LNCAP (cell line): ENCODE data around the gene TAF5L.

Experiments used
- TF ChIP-seq, protein P1 (sequence below): fragments of 450-650 bp; IDR thresholded peaks from 2 replicates; pipeline ENCODE4 v1.5.1; 2017; ENCODE audit warnings: mild to moderate bottlenecking

The TAF5L gene

DNA sequence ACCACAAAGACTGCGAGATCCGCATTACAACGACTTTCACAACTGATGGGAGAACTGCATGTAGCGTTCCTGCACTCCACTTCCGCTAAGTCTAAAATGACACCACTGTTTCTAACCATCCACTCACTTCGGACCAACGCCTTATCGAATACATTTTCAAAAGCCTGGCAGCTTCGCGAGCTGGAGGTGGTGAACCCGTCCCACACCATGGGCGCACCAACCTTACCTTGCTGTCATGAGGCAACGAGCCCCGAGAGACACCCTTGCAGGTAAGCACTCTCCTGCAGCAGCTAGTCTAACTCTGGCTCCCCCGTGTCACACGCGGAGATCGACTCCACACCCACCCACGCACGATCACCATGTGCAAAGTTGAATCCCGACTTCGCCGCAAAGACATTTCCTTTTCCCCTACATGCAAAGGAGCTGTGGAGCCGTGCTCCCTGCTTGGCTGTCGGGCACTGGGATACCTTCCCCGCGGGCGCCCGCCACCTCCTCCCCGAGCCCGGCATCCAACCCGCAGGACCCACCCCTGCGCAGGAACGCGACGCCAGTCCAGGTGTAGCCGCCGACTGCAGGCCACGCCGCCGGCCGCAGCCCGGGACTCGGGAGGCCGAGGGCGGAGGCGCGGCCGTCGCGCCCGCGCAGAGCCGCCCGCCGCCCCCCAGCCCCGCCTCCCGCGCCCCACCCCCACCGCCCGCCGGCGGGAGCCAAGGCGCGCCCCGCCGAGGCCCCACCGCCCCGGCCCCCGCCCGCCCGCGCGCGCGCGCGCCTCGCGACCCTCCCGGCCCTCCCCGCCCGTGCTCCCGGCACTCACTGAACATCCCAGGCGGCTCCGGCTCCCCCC, 629 bp downstream of the TAF5L start:
- TF ChIP-seq, protein P1, sequence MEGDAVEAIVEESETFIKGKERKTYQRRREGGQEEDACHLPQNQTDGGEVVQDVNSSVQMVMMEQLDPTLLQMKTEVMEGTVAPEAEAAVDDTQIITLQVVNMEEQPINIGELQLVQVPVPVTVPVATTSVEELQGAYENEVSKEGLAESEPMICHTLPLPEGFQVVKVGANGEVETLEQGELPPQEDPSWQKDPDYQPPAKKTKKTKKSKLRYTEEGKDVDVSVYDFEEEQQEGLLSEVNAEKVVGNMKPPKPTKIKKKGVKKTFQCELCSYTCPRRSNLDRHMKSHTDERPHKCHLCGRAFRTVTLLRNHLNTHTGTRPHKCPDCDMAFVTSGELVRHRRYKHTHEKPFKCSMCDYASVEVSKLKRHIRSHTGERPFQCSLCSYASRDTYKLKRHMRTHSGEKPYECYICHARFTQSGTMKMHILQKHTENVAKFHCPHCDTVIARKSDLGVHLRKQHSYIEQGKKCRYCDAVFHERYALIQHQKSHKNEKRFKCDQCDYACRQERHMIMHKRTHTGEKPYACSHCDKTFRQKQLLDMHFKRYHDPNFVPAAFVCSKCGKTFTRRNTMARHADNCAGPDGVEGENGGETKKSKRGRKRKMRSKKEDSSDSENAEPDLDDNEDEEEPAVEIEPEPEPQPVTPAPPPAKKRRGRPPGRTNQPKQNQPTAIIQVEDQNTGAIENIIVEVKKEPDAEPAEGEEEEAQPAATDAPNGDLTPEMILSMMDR, result no peak

- TF ChIP-seq, protein P1, result no peak
Observed at GRCh38 chr1:229624521-229625070, 1.3 kb downstream of the TAF5L start.

DNA sequence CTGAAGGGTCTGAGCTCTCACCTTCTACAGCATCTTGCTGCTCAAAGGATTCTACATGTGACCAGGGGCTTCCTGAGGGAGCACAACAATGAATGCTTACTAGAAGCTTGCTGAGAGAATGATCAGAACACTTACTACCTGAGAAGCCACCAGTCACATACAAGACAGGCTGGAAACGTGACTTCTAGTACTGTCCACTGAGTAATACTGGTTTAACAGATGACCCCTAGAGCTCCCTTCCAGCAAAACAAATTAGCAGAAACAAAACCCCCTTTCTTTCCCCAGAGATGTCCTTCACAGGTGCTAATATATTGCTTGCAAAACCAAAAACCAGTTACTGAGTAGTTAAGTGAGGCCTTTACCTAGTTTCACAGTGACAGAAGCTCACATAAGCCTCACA, 2.1 kb downstream of the TAF5L start:
- TF ChIP-seq, protein P1, result no peak

- TF ChIP-seq, protein P1, result no peak
Observed at GRCh38 chr1:229623225-229623624, 2.7 kb downstream of the TAF5L start.

DNA sequence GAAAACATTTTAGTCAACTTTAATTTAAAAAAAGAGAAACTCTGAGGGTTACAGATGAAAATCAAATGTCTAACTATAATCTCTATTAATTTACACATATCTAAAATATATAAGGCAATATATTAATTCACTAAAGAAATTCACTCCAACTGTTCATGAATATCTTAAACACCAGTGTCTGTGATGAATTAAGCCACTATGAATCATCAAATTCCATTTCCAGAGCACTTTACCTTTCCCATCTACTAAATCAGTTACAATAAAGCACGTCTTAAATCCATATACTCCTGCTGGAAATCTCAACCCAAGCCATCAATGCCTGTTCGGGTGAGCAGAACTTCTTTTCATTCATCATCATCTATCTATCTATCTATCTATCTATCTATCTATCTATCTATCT, 4.3 kb downstream of the TAF5L start:
- TF ChIP-seq, protein P1, result no peak

GRCh38 chr1:229620876-229621275, 5.0 kb downstream of the TAF5L start:
- TF ChIP-seq, protein P1, result no peak

DNA sequence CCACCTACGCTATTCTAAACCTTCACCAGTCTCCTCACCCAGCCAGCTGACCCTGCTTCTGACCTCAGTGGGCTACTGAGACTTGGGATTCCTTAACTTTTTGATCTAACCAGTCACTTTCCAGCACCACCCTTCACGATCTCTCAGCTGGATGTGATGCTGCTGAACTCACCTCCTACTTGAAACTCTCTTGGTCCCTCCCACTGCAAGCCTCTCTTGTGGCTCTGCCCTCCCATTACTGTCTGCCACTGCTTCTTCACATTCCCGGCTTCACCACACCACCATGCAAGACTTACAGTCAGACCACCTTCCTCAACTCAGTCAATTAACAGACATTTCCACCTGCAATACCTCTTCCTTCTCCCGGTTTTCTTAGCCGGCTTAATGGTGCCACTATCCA, 6.3 kb downstream of the TAF5L start:
- TF ChIP-seq, protein P1, result no peak
